Nasal cavity respiratory epithelium epithelial cell of viscerocranial mucosa (primary cell): Measurements from ENCODE around the gene SERPINA6. TPM values are rescaled to one million over a fixed set of nuclear protein-coding genes. Genes with fewer than 3 reads are reported as not detected.

Source experiments
- total RNA-seq: library from RNA; depleted of rRNA; stranded (reverse); fragments of >200 nt; gene quantifications from 2 replicates; pipeline ENCODE4 v1.2.3, GENCODE V29; 2014

SERPINA6 gene, protein sequence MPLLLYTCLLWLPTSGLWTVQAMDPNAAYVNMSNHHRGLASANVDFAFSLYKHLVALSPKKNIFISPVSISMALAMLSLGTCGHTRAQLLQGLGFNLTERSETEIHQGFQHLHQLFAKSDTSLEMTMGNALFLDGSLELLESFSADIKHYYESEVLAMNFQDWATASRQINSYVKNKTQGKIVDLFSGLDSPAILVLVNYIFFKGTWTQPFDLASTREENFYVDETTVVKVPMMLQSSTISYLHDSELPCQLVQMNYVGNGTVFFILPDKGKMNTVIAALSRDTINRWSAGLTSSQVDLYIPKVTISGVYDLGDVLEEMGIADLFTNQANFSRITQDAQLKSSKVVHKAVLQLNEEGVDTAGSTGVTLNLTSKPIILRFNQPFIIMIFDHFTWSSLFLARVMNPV
- total RNA-seq, result not detected in 2 replicates

DNA sequence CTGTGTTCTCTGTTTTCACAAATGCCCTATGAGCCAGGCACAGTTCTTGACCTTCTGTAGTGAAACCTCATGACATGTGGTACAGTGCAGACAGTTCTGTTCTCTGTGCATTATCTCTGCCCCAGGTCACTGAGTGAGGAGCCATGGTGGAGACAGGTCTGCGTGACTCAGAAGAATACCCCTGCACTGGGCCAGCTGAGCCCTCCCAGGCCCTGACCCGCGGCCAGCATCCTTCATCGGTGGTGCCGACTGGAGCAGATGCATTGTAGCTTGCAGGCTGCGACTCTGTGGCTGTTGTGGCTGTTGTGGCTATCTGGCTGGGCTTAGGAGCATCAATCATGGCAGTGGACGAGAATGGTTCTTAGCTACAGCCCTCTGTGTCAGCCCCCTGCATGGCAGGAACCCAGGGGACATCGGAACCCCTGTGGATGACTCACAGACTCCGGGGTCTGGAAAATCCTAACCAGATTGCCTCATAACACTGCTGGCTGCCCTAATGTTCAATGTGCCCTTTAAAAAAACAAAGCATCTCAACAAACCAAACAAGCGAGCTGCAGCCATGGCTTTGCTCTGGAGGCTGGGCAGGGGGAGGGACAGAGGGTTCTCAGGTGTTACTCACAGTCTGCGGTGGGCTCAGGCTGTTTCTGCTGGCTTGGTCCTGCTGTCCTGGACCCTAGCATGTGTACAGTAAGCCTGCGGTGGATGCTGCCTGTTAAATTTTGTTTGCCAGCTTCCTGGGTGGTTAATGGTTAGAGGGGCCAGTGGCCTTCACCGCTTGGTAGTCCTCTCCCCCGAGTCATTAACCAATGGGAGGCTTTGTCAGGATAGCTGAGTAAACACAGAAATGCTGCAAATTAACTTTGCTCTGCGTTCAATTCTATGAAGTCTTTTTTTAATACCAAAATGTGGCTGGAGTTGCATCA lies at the start of gene SERPINA6:
Gene SERPINA6 (minus strand): TSS at position 689 of the 923 bp plus-strand sequence. CDS start 8,688 bp downstream, outside the sequence.

DNA sequence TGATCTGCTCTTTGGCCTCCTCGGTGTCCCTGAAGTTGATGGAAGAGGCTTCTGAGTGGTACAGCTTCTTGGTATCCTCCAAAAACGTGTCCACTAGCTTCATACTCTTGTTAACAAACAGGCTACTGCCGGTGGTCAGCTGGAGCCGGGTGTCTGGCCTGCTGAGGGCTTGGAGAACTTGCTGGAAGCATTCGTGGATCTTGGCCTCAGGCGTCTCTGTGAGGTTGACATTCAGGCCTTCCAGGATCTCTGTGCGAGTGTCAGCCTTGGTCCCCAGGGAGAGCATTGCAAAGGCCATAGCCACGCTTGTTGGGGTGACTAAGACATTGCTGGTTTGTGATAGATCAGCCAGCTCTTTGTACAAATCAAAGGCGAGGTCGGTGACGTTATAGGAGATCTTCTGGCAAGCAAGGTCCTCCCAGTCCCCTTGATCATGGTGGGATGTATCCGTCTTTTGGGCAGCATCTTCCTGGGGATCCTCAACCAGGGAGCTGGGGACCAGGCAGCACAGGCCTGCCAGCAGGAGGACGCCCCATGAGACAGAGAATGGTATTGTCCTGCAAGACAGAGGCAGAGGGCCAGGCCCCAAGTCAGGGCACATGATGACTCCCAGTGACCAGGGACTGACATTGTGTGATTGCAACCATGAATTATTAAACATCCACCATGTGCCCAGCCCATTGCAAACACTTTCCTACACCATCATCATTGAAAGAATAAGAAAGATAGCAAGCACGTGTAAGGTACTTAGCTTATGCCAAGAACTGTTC lies 43.2 kb upstream of the SERPINA6 start, which contains the start of gene SERPINA2:
Gene SERPINA2 (minus strand): TSS at position 553 of the 770 bp plus-strand sequence.

DNA sequence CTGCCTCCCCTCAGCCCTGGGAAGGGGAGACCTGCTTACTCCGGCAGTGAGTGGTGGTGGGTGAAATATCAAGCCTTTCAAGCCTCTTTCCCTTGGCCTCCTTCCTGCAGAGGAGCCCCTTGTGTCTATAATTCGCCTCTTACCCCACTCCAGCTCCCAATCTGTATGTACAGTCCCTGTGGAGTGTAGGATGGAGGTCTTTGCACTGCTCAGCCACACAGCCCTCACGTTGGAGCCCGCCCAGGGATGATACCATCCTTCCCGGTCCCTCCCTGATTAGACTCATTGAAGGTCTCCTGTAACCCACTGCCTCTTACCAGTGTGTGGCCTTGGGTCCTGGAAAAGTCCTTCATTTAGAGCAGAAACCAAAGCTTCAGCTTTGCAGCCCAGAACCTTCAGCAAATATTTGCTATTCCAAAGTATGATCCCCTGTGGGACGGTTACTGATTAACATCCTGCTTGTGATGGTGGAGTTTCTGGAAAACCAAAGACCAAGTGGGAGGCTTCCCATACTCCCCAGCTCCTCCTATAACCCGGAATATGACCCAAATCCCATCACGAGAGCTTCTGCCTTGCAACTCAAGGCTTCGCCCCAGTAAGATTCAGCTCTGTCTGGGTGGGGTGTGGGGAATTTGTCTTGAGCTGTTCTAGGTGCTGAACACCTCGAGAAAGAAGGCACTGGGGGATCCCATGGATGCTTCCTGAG lies 30.1 kb downstream of the SERPINA6 start, which contains the start of gene SERPINA10:
Gene SERPINA10 (minus strand): TSS at position 397 of the 706 bp plus-strand sequence. CDS start 2,675 bp downstream, outside the sequence.

Other genes starting within 250 kb of the SERPINA6 start
- 83.7 and 160 TPM in 2 replicates for gene DDX24, start 242.1 kb downstream of the SERPINA6 start, total RNA-seq
- gene IFI27L1, start 242.0 kb downstream of the SERPINA6 start, total RNA-seq, result 5.0 and 9.2 TPM in 2 replicates
- 41.1 and 53.0 TPM in 2 replicates for gene IFI27, start 212.6 kb downstream of the SERPINA6 start, total RNA-seq
- gene IFI27L2, start 193.7 kb downstream of the SERPINA6 start, total RNA-seq, result 39.5 and 43.1 TPM in 2 replicates
- 15.9 and 17.4 TPM in 2 replicates for gene PPP4R4, start 149.0 kb downstream of the SERPINA6 start, total RNA-seq
- gene SERPINA10, start 30.1 kb downstream of the SERPINA6 start, total RNA-seq, result not detected in 2 replicates
- gene SERPINA2, start 43.4 kb upstream of the SERPINA6 start, total RNA-seq, result not detected in 2 replicates
- under 0.01 and 9.6 TPM in 2 replicates for gene SERPINA1, start 65.3 kb upstream of the SERPINA6 start, total RNA-seq
- gene SERPINA11, start 129.5 kb upstream of the SERPINA6 start, total RNA-seq, result not detected in 2 replicates
- gene SERPINA9, start 152.9 kb upstream of the SERPINA6 start, total RNA-seq, result not detected in 2 replicates
- not detected in 2 replicates for gene SERPINA12, start 186.1 kb upstream of the SERPINA6 start, total RNA-seq
- gene SERPINA4, start 238.1 kb upstream of the SERPINA6 start, total RNA-seq, result not detected in 2 replicates